Endodermal cell (in vitro differentiated cells): ENCODE data around the gene CEND1. TPM values are rescaled to one million over a fixed set of nuclear protein-coding genes. Genes with fewer than 3 reads are reported as not detected.

Experiments used
- DNase-seq: peaks from one replicate; pipeline ENCODE4 v3.0.0-alpha.2; 2017
- H3K27ac ChIP-seq: 2 replicates; pipeline ENCODE4 v1.5.1; 2013; ENCODE audit warnings: mild to moderate bottlenecking, low read depth, low read length, moderate library complexity
- H3K27me3 ChIP-seq: 2 replicates; pipeline ENCODE4 v1.6.1; 2013; ENCODE audit warnings: mild to moderate bottlenecking, low read length, moderate library complexity; ENCODE audit not compliant: insufficient read depth, control insufficient read depth, poor library complexity, severe bottlenecking
- H3K36me3 ChIP-seq: 2 replicates; pipeline ENCODE4 v1.7.0; 2013; ENCODE audit warnings: mild to moderate bottlenecking, low read length, moderate library complexity; ENCODE audit not compliant: control insufficient read depth, insufficient read depth
- H3K4me1 ChIP-seq: one replicate; pipeline ENCODE4 v1.7.0; 2013; ENCODE audit warnings: low read length; ENCODE audit not compliant: control insufficient read depth, insufficient read depth
- H3K4me3 ChIP-seq: 2 replicates; pipeline ENCODE4 v1.5.1; 2013; ENCODE audit warnings: mild to moderate bottlenecking, low read length, moderate library complexity
- H3K9ac ChIP-seq: 2 replicates; pipeline ENCODE4 v1.6.1; 2013; ENCODE audit warnings: mild to moderate bottlenecking, low read length, moderate library complexity; ENCODE audit not compliant: poor library complexity, severe bottlenecking; ENCODE audit errors: extremely low read depth
- H3K9me3 ChIP-seq: 2 replicates; pipeline ENCODE4 v1.6.1; 2013; ENCODE audit warnings: mild to moderate bottlenecking, low read length, moderate library complexity; ENCODE audit not compliant: control insufficient read depth
- H3K27ac Mint-ChIP-seq: 2 replicates; pipeline ENCODE4 v1.8.0; 2020; ENCODE audit warnings: mixed read lengths
- H3K27me3 Mint-ChIP-seq: 2 replicates; pipeline ENCODE4 v1.8.0; 2021; ENCODE audit warnings: mild to moderate bottlenecking, mixed read lengths; ENCODE audit not compliant: insufficient read depth
- H3K36me3 Mint-ChIP-seq: 2 replicates; pipeline ENCODE4 v1.8.0; 2020; ENCODE audit warnings: low read depth, mixed read lengths
- H3K4me1 Mint-ChIP-seq: 2 replicates; pipeline ENCODE4 v1.8.0; 2020; ENCODE audit warnings: mixed read lengths
- H3K4me3 Mint-ChIP-seq: 2 replicates; pipeline ENCODE4 v1.8.0; 2020; ENCODE audit warnings: mild to moderate bottlenecking, moderate library complexity, mixed read lengths
- H3K9me3 Mint-ChIP-seq: 2 replicates; pipeline ENCODE4 v1.8.0; 2020; ENCODE audit warnings: mild to moderate bottlenecking, mixed read lengths
- CTCF ChIP-seq: fragments of 200-600 bp; sonication (generic); conservative IDR thresholded peaks from 2 replicates; pipeline ENCODE4 v1.5.0; 2021; ENCODE audit warnings: antibody characterized with exemption, mild to moderate bottlenecking
- WGBS, 2 experiments: methylation state at CpG; one replicate each; pipeline versions ENCODE4 v1.1.5 to v1.1.7; 2013; ENCODE audit warnings: missing lambda C conversion rate in 2 of 2, mixed read lengths in 1 of 2; ENCODE audit not compliant: insufficient coverage in 1 of 2, insufficient read length in 1 of 2; 5-methylcytosine and 5-hydroxymethylcytosine counted together
- total RNA-seq, 2 donors: library from RNA; stranded (reverse); fragmentation: NEBNext Ultra II Directional in 1 of 2; extraction: Animal tissue kit (Norgen Biotek cat#: 25700) in 1 of 2; gene quantifications; 2 replicates in 1 of 2; 3 replicates in 1 of 2; pipeline ENCODE4 v1.2.1, GENCODE V29; 2021

CEND1 gene
- total RNA-seq, 2 donors from 2014 or later: not detected

GRCh38 chr11:795634-796564, 6.0 kb upstream of the CEND1 start:
- no peaks in the 10 kb centered on the region for H3K9me3 Mint-ChIP-seq
- peaks cover 4% of the 10 kb centered on the region for H3K4me1 ChIP-seq
- peak; percentile 77 for DNase-seq
- H3K27ac ChIP-seq: peak overlapping the region; percentile 41
- peaks cover 4% of the 10 kb centered on the region for H3K4me1 Mint-ChIP-seq
- no peak overlapping the region for H3K27ac Mint-ChIP-seq
- H3K27me3 ChIP-seq: no peaks in the 10 kb centered on the region
- no peak overlapping the region for H3K4me3 Mint-ChIP-seq
- H3K9ac ChIP-seq: no peak overlapping the region
- peak overlapping the region; percentile 87 for H3K4me3 ChIP-seq
- peaks cover 8% of the 10 kb centered on the region for H3K36me3 ChIP-seq
- H3K27me3 Mint-ChIP-seq: no peaks in the 10 kb centered on the region
- H3K36me3 Mint-ChIP-seq: peaks cover 13% of the 10 kb centered on the region
- TF ChIP-seq CTCF: no peak
- no peaks in the 10 kb centered on the region for H3K9me3 ChIP-seq
- WGBS, 2 experiments: 73 to 75% methylated on average over 10 to 22 of the region's 26 CpGs

- H3K27ac ChIP-seq: no peak overlapping the region
Observed at GRCh38 chr11:794766-795633, 5.1 kb upstream of the CEND1 start.

More at GRCh38 chr11:794766-795633, 5.1 kb upstream of the CEND1 start:
- Mint-ChIP-seq H3K4me3 (no peak overlapping the region), H3K27ac (no peak overlapping the region), H3K4me1 (peaks cover 4% of the 10 kb centered on the region), H3K36me3 (peaks cover 10% of the 10 kb centered on the region), H3K27me3 (no peaks in the 10 kb centered on the region), H3K9me3 (no peaks in the 10 kb centered on the region)
- Histone ChIP-seq H3K36me3 (peaks cover 8% of the 10 kb centered on the region), H3K9ac (no peak overlapping the region), H3K4me3 (no peak overlapping the region), H3K9me3 (no peaks in the 10 kb centered on the region), H3K27me3 (no peaks in the 10 kb centered on the region), H3K4me1 (peaks cover 4% of the 10 kb centered on the region)
- no peak for TF ChIP-seq CTCF
- 90 to 95% methylated on average over 12 to 36 of the region's 38 CpGs for WGBS, 2 experiments
- DNase-seq: no peak
